GM21515 (cell line): ENCODE measurements around the gene RAG2.

Experiments used
- ATAC-seq: cut with Tn5 transposase; IDR thresholded peaks from one replicate; pipeline ENCODE4 v1.9.1; 2021; ENCODE audit not compliant: unreplicated experiment

Gene RAG2

GRCh38 chr11:36598051-36598450 lies at the start of gene RAG2:
RAG2 (minus strand) TSS chr11:36598236; CDS start chr11:36594168, 4,068 bp downstream.
- ATAC-seq: no peak

GRCh38 chr11:36638556-36638955 lies 40.5 kb upstream of the RAG2 start:
- ATAC-seq: no peak

GRCh38 chr11:36635066-36635862 lies 37.2 kb upstream of the RAG2 start:
- no peak for ATAC-seq

GRCh38 chr11:36631774-36632173 lies 33.7 kb upstream of the RAG2 start:
- ATAC-seq: peak; percentile 65

GRCh38 chr11:36628765-36629244 lies 30.8 kb upstream of the RAG2 start:
- ATAC-seq: no peak

- ATAC-seq: no peak
Observed at GRCh38 chr11:36628141-36628540, 30.1 kb upstream of the RAG2 start.

- ATAC-seq: no peak
Observed at GRCh38 chr11:36627471-36627870, 29.4 kb upstream of the RAG2 start.

GRCh38 chr11:36627006-36627405 lies 29.0 kb upstream of the RAG2 start:
- no peak for ATAC-seq

- no peak for ATAC-seq
Observed at GRCh38 chr11:36623494-36623893, 25.5 kb upstream of the RAG2 start.

GRCh38 chr11:36622431-36623136 lies 24.5 kb upstream of the RAG2 start:
- peak; percentile 79 for ATAC-seq

GRCh38 chr11:36620246-36620645 lies 22.2 kb upstream of the RAG2 start:
- no peak for ATAC-seq

- no peak for ATAC-seq
Observed at GRCh38 chr11:36619502-36619901, 21.5 kb upstream of the RAG2 start.

GRCh38 chr11:36618363-36619047 lies 20.5 kb upstream of the RAG2 start:
- ATAC-seq: no peak

- ATAC-seq: no peak
Observed at GRCh38 chr11:36617543-36618362, 19.7 kb upstream of the RAG2 start.

GRCh38 chr11:36615826-36616225 lies 17.8 kb upstream of the RAG2 start:
- ATAC-seq: no peak

GRCh38 chr11:36609383-36609782 lies 11.3 kb upstream of the RAG2 start:
- no peak for ATAC-seq

GRCh38 chr11:36608491-36609199 lies 10.6 kb upstream of the RAG2 start:
- no peak for ATAC-seq

- ATAC-seq: no peak
Observed at GRCh38 chr11:36605221-36606216, 7.5 kb upstream of the RAG2 start.

GRCh38 chr11:36602135-36602534 lies 4.1 kb upstream of the RAG2 start:
- ATAC-seq: no peak
